GM19025 (cell line): ENCODE measurements around the gene ITSN2.
A peak's percentile ranks its signal among the peaks of the same experiment; 100 is the strongest.

Source experiments
- ATAC-seq: cut with Tn5 transposase; IDR thresholded peaks from one replicate; pipeline ENCODE4 v1.9.1; 2021; ENCODE audit warnings: mild to moderate bottlenecking, low read depth, moderate library complexity; ENCODE audit not compliant: unreplicated experiment

Gene ITSN2

DNA sequence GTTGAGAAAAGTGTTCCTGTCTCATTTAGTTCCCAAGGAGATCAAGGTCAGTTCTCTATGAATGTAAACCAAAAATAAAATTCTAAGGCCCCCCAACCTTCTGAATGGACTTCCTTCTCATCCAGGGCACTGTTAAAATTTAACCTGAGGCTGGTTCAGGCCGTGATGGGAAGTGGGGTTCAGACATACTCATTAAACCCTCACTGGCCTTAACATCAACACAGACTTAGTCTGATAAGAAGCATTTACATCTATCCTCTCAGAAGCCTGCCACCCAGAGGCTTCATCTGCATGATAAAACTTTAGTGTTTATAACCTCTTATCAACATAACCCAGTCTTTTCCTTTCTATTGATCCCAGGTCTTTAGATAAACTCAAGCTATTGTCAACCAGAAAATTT is 22.4 kb downstream of the ITSN2 start:
- ATAC-seq = no peak

DNA sequence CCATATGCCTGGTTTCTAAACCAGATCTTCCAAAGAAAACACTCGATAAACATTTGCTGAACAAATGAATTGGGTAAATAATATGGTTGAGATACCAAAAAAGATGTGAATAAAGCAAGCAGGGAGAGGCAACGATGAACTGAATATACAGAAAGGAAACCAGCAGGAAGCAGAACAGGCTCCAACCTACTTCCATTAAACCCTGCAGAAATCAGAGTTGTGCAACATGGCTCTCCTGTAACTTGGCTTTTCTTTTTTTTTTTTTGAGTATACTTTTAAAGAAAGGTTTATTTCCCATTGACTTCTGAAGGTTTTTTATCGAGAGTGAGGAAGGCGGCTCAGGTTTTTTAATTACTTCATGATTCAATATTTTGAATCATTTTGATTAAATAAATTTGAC is 23.5 kb downstream of the ITSN2 start:
- ATAC-seq = no peak

DNA sequence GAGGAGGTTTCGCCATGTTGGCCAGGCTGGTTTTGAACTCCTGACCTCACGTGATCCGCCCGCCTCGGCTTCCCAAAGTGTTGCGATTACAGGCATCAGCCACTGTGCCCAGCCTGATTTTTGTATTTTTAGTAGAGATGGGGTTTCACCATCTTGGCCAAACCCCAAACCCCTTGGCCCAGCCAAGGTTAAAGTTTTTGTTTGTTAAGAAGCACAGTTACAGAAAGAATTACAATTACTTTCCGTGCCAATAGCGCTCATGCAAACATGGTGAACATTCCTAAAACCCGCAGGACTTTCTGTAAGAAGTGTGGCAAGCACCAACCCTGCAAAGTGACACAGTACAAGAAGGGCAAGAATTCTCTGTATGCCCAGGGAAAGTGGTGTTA is 26.1 kb downstream of the ITSN2 start:
- ATAC-seq = no peak

DNA sequence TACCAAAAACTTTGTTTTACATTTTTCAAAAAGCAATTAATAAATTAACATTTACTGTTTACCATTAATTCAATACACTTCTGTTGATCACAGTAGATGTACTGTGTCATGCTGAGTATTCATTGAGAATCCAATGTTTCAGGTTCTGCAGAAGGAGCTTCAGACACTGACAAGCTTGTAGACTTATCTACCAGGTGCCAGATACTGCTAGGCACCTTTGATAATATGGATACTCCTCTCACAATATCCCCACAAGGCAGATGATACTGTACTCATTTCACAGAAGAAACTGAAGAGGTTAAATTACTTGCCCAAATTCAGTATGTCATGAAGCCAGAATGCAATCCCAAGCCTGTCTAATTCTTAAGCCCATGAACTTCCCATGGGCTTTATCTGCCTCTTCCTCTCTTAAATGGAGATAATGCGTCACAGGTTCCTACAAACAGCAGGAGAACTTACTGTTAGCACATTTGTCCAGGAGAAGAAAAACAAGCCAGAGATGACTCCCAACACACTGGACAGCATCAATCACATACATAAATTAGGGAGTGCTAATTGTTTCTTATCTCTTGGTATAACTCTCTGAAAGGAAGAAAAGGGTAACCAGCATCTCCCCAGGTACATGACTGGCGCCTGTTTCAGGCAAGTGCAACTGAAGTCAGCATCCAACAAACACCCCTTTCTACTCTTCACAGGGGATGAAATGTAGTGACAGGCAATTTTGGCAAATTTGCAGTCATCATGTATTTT is 27.4 kb downstream of the ITSN2 start:
- no peak for ATAC-seq

DNA sequence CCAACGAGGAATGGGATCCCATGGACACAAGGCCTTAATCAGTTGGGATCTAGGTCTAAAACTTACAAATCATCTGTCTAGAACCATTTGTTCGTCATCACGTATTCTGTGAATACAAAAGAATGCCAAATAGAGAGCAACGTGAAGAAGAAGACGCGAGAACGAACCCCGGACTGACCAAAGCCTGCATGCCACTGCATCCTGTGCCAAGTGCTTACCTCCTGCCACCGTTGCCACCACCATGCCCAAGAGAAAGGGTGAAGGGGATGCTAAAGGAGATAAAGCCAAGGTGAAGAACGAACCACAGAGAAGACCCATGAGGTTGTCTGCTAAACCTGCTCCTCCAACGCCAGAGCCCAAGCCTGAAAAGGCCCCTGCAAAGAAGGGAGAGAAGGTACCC is 30.2 kb downstream of the ITSN2 start:
- ATAC-seq = no peak

DNA sequence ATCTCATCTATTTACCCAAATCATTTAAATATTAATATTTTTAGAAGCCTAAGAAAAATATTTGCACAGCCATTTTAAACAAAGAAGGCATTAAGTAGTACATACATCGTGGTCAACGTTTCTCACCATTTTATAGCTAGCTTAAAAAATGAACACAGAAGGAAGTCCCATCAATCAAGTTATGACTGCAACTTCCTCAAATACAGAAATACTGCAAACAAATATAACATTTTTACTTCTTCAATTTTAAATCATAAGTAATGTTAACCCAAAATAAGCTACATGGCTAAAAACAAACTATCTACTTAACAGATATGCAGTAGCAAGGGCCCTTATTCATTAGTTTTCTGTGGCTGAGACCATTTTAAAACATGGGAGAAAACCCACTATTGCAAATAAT is 30.6 kb downstream of the ITSN2 start:
- no peak for ATAC-seq

DNA sequence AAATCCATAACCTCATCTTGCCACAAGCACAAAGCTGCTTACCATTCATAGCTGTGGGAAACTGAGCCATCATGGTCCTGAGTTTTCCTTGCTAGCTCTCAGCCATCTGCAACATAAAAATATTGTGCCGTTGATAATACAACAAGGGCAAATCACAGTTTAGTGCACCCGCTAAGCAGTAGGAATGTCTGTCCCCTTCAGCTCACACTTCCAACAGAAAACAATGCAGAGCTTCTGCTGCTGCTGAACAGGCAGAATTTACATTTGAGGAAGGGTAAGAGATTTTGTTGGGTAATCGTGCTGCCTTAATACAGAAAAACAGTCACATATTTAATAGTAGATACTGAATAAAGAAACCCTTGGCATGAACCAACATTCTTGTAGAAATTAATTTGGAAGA is 32.3 kb downstream of the ITSN2 start:
- no peak for ATAC-seq

DNA sequence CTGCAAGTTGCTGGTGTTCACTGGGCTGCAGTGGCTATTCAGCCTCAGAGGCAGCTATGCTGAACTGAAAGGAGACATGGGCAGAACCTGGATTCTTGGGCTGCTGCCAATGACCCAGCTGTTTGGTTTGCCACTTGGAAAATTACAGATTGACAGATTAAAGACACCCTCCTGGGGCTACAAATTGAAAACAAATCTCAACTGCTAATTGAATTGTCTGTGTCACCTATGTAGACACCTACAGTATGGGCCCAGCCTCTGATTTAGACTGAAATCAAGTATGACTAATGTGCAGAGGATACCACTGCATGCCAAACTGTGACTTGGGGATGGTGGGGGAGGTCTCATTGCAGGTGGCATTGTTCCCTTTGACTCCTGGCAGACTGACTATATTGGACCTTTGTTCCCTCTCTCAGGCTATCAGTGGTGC is 42.8 kb downstream of the ITSN2 start:
- no peak for ATAC-seq

DNA sequence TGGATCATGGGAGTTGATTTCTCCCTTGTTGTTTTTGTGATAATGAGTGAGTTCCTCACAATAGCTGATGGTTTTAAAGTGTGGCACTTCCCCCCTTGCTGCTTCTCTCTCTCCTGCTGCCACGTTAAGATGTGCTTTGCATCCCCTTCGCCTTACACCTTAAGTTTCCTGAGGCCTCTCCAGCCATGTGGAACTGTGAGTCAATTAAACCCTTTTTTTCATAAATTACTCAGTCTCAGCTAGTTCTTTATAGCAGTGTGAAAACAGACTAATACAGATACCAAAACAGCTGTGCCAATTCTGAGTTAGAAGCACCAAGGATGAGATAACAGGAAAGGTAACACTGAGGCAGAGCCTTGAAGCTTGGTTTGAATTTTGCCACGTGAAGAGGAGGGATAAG is 44.7 kb downstream of the ITSN2 start:
- ATAC-seq = peak; percentile 53

DNA sequence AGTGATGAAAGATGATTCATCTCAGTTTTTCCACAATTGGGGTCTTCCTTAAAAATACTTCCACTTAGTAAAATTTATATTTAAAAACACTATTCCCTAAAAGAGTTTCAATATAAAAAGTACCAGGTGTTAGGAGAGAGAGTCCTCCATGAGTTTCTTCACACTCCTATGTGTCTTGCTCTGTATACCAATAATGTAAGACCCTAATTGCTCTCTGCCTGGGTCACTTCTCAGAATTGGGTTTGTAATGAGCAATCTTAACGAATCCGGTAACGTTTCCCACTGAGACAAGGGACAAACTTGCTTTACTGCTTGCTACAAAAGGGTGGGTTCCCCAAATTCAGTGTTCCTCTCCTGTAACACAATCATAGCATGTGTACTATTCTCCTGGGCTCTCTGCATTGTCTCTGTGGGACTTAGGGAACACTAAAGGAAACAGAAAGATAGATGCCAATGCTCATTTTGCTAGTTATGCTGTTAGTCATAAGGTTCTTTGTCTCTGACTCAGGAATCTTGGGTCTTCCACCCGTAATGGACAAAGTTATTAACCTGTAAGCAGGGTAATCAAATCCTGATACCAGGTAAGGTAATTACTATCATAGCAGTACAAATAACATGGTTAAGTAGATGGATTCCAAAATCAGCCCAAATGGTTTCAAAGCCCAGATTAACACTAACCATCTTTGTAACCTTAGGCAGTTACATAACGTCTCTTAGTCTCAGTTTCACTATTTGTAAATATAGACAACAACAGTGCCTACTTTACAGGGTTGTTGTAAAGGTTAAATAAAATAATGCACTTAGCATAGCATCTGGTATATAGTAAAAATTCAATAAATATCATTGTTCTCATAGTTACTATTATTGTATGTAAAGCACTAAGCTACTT is 46.3 kb downstream of the ITSN2 start:
- ATAC-seq = no peak

DNA sequence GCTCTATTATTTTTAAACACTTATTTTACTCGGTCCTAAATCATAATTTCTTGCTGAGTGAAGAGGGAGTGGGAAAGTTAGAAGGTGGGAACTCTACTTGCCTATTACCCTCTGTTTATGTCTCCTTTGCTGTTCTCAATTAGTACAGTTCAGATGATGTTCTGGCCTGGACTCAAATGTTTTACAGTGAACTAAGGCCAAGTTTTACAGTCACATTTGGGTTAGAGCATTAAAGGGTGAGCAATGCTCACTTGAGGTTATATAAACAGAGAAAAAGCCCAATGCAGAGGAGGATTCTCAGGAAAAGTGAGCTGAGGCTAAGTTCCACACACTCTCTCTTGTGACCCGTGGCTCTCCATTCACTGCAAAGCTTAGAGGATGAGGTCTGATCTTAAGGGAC is 52.4 kb downstream of the ITSN2 start:
- no peak for ATAC-seq

DNA sequence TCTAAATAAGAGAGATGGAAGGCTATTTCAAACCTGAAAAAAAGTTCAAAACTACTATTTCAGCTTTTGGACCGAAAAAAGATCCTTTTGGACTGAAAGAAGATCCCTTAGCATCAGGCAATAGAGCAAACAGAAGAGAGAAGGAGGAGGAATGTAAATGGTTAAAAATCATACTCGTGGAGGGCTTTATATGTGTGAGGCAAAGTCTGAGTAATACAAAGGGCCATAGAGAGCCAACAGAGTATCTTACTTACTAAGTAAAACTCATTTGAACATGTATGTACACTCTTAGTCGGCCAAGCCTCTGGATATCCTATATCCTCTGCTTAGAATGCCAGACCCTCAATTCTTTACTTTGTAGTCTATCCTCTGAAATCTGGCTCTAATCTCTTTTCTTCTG is 55.7 kb downstream of the ITSN2 start:
- no peak for ATAC-seq

DNA sequence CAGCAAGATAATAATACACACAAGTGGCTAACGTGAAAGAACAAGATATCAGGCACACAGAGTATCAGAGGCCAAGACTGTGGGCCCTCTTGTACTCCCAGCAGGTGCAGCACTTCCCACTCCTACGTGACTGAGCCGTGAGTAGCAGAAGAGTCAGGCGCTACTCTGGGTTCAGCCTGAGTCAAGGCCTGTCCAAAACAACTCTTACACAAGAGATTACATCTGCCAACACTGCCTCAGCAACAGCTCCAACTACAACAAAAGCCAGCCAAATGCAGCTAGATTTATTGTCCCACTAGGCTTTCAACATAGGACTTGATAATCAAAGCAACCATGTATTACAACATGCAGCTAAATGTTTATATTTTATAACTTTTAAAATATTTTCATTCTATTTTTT is 56.2 kb downstream of the ITSN2 start:
- ATAC-seq = no peak

DNA sequence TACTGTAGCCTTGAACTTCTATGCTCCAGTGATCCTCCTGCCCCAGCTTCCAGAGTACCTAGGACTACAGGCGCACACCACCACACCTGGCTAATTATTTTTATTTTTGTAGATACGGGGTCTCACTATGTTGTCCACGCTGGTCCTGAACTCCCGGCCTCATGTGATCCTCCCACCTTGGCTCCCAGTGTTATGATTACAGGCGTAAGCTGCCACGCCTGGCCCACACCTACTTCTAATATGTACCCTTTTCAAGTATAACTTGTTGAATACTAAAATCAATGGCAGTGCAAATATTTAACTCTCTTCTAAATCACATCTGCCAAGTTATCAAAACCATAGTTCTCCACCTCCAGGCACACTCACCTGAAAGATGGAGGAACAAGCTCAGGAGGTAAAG is 58.7 kb downstream of the ITSN2 start:
- ATAC-seq = no peak

DNA sequence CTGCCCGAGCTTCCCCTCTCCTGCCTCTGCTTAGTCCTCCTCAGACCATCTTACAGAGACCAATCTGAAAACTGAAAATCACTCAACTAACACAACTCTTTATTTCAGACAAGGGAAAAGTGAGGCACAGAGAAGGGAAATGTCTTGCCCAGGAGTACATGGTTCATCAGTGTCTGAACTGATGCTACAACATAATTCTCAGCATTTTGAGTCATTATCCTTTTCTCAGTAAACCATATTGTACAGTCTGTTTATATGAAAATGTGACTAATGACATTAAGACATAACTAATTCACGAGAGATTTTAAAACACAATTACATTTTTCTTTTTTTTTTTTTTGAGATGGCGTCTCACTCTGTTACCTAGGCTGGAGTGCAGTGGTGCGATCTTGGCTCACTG is 62.7 kb downstream of the ITSN2 start:
- no peak for ATAC-seq

DNA sequence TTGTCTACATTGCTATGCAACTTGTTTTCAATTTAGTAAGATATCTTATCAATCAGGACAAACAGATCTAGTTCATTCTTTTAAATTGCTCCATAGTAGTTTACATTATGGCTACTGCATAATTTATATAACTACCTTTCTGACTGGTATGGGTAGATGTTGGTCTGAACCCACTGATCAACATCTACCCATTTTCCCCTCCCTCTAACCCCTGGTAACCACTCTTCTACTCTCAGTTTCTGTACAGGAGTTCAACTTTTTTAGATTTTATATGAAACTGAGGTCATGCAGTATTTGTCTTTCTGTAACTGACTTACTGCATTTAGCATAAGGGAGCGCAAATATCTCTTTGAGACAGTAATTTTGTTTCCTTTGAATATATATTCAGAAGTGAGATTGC is 73.2 kb downstream of the ITSN2 start:
- no peak for ATAC-seq

DNA sequence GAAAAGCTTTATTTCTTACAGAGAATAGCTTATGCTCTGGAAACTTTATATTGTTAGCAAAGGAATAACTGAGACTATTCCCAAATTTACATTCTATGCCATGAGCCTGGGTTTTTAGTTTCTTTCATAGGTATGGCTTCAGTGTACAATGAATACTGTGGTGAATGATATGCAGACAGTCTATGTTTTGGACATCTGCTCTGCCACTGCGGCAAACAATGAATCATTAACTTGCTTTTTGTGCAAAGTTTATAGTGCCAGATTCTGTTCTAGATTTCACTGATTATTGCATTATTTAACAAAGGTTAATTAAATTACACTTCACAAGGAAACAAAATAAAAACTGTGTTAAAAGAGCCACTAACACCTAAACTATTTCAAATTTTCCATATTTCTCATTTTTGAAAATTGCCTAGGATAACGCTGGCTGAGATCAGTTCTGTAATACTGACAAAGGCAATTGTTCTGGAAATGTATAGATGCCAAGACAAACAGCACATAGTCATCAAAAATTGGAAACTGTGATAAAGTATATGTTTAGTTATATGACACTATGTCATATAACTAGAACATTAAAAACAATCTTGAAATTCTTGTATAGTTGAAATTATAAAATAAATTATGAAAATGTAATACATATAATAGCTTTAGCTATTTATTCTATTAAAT is 74.7 kb downstream of the ITSN2 start:
- no peak for ATAC-seq

DNA sequence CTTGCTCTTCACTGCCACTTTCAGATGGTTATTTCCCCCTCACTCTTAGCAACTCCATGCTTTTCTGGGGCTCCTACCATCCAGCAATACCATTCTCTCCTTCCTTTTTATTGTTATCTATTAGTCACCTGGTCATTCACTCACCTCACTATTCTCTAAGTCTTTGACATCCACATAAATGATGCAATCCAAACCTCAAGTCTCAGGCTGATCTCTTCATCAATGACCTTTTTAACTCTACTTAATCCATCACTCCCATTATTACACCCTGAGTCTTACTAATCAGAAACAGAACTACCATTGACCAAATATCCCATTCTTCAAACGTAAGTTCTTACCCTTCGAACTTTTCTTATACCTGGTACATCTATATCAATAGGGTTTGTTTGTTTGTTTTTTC is 79.7 kb downstream of the ITSN2 start:
- no peak for ATAC-seq

DNA sequence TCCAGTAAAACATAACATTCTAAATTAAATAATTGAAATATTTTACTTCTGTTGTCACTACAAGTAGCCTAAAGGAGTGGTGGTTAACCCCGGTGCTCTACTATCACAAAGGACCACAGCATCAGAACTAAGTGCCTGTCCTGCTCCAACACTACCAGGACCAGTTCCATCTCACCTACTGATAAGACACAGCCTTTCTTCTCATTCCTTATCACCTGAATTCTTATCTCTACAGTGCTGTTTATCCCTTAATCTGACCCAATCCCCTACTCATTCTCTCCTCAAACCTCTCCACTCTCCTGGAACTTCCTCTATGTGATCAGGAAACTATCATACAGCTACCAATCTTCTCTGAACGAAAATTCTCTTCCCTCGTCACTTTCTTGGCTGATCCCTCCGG is 80.2 kb downstream of the ITSN2 start:
- ATAC-seq = no peak

DNA sequence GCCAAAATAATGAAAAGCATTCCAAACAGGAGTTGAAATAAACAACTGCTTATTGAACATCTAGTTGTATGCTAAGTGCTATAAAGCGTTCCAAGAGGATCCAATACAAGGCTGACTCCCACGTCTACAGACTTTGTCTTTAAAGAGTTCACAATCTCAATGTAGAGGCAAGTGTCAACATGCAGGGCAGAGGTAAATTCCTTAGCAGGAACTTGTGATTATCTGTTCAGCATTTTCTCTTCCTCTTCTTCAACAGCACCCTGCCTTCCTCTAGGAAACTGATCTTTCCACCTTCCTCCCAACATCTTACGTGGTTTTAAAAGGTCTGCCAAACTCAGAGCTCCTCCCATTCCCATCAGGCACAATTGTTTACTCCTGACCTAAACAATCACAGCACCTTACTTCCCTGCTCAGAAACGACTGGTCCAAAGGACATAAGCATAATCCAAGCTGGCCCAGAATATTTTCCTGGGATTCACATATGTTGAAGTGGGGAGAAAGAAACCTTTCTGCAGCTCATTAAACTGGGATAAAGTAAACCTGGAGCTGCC is 83.9 kb downstream of the ITSN2 start:
- no peak for ATAC-seq

DNA sequence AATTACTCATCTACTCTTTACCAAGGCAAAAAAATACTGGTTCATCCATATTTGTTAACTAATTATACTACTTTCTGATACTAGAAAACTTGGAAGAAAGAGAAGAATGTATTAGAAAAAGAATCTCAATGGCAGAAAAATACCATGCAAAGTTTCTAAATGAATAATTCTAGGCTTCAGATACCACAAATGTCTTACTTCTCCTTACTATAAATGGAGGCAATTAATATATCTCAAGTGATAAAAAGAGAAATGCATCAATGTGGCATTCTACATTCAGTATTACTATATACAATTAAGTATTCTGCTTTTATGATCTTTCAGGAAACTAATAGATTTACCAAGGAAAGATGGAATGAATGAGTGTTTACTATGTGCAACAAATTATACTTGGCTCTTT is 85.5 kb downstream of the ITSN2 start:
- ATAC-seq = no peak
